ENCODE results near the gene MOAP1.

- TF ChIP-seq CTCF (conservative IDR thresholded peaks at IDR 0.05) (no peak), EZH2 (IDR thresholded peaks at IDR 0.05; ENCODE audit: low read depth) (no peak)
These were observed 27.7 kb upstream of the MOAP1 start for GRCh38 chr14:93212432-93212831.

Measured in PC-9 (cell line).